Dermis blood vessel endothelial cell (primary cell): ENCODE results near the gene MRPS23. TPM values are rescaled to one million over a fixed set of nuclear protein-coding genes. Genes with fewer than 3 reads are reported as not detected.
"Not testable (repeated sequence)": the region's sequence is repeated elsewhere in the genome, so short reads cannot be mapped to it uniquely, and the experiment has no call there.

ENCODE experiments used
- DNase-seq: peaks from one replicate; pipeline ENCODE4 v3.0.0; 2010
- total RNA-seq: library from RNA; depleted of rRNA; stranded (reverse); fragments of >200 nt; gene quantifications from 2 replicates; pipeline ENCODE4 v1.2.3, GENCODE V29; 2014

MRPS23 gene
- total RNA-seq, 1 donor from 2014 or later, result 25.9 TPM

DNA sequence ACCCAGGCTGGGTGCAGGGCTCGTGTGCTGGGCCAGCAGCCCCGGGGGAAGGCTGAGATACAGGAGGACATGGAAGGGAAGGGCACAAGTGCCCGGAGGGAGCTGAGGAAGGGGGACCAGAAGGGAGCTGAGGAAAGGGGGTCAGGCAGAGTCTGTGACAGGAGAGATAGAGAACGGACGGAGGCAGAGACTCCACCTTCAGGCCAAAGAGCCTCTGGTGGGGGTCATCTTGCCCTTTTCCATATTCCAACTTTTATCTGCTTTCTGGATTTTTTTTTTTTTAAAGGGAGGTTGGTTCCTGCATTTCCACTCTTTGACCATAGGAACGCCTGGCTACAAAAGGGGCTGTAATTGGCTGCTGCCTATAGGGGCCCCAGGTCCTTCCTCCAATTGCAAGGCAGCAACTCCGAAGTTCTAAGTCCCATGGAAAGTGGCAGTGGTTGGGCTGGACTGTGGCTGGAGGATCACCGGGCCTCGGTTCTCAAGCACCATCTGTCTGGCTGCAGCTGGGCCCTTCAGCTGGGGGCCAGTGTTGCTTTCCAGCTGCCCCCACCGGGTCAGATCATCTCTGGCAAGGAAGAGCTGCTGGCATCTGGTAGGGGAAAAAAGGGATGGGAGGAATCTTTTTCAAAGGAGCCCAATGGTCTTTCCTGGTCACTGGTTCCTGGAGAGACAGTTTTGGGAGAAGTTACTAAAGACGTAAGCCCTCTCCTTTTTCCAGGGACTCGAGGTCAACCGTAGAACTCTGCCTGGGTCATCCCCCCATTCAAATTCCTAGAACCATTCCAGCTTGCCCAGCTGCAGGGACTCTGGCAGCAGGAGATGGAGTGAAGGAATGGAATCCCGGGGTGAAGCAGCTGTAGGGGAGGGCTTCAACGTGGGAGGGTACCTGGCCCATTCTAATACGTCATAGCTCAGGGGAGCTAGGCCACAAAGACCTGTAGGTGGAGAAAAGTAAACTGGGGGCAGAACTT, 13.1 kb upstream of the MRPS23 start:
- DNase-seq, result no peak

DNA sequence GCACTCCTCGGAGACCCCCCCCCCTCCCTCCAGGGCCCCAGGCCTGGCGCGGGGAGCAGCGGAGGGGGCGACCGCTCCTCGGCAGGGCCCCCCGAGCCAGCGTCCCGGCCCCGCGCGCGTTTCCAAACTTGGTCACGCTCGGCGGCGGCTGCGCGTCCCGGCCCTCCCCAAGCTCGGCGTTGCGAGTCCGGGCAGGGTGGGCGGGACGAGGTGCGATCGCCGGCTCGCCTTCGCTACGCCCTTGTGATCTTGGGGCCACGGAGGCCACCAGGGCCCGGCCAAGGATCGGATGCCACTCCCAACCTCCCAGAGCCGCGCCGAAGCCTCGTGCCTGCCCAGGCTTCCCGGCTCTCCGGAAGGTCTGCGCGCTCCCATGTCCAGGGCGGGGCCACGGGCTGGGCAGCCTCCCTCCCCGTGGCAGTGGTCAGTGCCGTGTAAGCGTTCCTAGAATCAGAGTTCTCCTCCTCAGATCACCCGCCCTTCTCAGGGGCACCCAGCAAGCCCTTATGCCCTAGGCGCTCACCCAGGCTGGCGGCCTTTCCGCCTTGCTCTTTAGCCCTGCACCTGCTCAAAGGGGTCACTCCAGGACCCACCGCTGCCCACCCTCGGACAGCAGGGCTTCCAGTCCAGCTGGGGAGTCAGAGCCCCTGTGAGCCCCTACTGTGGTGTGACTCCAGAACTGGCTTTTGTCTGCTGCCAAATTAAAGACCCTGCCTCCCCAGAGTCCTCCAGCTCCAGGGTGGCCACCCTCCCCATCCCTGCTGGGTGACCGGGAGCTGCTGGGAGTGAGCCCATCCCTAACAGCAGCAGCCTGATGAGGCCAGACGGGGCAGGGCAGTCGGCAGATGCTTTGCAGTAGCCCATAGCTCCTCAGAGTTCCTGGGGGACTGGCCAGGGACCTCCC, 12.2 kb upstream of the MRPS23 start:
- DNase-seq, result peak; percentile 59

DNA sequence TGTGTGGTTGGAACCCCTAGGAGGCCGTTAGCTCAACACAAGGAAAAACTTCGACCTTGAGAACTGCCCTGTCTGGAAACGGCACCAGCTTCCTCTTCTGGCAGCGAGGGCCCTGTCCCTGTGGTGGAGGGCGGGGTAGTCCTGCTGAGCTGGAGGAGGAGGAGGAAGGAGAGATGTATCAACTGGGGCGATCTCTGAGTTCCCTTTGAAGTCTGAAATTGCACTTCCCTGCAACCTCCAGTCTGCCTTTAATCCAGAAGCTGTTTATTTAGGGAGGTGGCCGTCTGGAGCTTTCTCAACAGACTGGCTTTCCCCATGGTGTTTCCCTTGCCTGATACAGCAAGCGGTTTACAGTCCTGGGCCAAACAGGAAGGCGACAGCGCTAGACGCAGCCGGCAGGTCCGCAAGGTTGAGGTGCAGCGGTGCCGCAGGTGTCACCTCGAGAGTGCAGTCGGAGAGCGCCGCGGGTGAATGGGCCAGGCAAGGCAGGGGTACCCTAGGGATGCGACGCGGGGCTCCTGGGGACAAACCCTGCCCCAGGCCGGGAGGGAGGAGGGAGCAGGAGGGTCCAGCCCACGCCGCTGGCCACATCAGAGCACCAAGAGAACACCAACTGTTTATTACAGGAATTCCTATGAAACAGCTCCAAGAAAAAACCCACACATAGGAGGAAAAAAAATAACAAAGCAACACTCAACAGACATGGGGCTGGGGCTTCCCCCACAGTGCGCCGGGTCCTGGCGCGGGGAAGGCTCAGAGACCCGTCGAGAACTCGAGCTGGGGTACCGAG, 11.4 kb upstream of the MRPS23 start:
- DNase-seq, result peak; percentile 43

DNA sequence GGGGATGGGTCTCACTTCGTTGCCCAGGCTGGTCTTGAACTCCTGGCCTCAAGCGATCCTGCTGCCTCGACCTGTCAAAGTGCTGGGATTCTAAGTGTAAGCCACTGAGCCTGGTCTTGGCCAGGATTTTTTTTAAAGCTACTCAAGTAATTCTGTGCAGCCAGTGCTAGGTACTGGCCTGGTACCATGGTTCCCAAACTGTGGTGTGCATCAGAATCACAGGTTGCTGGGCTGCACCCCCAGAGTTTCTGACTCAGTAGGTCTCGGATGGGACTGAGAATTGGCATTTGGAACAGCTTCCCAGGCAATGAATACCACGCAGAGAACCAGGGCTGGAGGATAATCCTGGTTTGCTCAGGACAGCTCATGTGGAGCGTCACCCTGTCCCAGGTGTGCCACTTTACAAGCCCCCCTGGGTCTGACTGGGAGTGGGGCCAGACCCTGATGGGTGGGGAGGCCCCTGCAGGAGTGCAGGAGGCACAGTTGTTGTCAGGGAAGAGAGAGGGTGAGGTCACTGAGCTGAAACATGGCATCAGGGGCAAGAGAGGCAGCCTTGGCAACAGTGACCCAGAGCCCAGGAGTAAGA, 10.7 kb upstream of the MRPS23 start:
- DNase-seq, result no peak

DNA sequence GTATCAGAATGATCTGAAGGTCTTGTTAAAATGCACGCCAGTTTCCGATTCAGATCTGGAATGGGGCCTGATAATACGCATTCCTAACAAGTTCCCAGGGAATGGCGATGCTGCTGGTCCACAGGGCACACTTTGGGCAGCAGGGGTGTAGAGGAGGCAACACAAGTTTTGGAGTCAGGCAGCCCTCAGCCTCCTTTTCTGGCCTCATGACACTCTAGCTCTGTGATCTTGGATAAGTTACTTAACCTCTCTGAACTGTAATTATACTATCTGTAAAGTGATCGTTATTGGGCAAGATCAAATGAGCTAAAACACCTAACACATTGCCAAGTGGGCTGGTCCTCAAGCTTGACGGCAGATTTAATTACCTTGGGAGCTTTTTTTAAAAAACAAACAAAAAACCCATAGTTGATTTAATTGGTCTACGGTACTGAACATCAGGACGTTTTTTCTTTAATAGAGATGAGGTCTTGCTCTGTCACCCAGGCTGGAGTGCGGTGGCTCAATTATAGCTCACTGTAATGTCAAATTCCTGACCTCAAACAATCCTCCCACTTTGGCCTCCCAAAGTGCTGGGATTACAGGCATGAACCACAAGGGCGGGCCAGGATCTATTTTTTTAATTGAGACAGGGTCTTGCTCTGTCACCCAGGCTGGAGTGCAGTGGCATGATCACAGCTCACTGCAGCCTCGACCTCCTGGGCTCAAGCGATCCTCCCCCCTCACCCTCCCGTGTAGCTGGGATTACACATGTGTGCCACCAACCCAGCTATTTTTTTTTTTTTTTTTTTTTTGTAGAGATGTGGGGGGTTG, 10.0 kb upstream of the MRPS23 start:
- no peak for DNase-seq

DNA sequence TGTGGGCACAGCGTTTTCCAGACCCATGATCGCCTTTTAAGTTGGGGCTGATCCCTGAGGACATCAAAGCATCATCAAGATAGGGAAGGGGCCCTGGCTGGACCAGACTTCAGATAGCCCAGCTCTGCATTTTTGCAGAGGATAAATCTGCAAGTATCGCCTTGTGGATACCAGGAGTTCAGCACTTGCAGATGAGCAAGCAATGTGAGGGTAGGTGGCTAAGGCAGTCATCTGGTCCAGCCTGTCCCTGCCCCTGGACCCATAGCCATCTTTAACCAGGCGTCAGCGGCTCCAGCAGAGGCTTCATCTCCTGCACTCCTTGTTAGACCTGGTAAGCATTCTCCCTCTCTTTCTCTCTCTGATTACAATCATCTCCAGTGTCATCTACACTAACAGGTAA, 9.0 kb upstream of the MRPS23 start:
- no peak for DNase-seq

DNA sequence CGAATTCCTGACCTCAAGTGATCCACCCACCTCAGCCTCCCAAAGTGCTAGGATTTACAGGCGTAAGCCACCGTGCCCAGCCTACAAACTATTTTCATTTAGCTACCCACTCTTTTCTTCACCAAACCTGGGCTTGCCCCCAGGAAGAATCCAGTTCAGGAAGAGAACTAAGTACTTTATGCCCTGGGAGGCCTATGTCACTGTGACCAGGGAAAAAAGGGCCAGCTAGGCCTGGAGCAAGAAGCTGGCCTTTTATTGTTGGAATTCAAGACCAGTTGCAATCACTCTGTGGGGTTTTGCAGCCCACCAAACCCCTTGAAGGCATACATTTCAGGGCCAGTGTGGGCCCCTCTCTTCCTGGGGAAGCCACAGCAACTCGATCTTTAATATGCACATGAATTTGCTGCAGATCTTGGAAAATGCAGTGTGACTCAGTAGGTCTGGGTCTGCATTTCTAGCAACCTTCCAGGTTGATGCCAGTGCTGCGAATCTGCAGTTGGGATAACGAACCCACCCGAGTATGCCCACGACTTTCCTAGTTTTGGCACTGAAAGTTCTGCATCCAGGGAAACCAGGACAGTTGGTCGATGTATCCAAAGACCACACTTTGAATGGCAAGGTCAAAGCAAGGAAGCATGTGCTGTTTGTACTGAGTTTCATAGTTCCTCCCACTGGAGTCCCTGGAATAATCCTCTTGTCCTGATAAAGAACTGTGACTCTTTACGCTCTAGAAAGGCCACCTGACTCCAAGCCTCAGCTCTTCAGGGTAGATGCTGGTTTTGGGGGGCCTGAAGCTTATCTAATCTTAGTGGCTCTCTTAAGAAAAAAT, 7.2 kb upstream of the MRPS23 start:
- DNase-seq, result no peak

DNA sequence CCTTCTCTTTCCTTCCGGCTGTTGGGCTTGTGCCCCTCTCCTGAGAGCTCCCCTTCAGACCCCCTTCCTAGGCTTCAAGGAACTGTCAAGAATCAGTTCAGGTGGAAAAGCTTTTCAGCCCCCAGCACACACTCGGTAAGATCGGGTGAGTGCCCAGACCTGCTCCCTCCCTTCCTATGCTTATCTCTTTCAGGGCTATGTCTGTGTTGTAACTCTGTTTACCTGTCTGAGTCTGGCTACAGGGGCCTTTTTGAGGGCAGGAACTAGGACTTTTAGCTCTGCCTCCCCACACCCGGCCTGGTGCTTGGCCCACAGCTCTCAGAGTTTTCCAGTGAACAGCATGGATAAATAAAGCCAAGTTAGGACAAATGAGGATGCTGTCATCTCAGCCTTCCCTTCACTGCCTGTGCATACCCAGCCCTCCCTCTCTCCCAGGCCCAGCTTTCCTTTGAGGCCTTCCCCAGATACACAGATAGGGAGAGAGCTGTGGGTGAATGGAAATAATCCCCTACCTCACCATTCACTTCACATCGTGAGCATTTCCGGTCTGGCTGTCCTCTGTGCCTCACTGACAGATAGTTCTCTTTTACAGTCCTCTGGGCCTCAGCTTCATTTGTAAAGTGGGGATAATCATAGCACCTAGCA, 5.7 kb upstream of the MRPS23 start:
- DNase-seq, result no peak

DNA sequence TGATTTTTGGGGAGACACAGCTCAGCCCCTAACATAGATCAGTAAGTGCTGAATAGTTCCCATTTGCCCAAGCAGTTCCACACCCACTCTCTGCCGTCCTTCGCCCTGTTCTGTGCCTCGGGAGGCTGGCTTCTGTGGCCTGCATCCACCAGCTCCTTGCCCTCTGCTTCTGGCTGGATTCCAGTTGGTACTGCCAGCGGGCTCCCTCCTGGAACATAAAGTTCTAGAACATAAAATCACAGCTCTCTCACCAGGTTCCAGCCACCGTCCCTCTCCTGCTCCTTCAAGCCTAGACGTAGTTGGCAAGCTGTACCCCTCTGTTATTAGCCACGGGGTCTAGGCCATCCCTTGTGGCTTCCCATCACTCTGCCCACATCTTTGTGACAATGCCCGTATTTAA, 3.9 kb upstream of the MRPS23 start:
- DNase-seq, result no peak

DNA sequence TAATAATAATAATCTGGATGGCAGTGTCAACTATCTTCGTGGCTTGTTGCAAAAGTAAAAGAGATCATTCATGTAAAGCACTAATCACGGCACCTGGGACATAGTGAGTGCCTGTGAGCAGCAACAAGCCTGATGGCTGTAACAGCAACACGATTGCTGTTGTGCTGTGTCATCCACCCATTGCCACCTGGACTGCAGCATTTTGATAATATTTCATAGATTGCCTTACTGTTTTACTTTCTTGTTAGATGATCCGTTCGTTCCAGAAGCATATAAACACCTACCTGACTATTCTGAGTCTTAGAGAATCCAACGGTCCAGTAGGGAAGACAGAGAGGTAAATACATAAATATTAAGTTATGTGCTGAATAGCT, 3.1 kb upstream of the MRPS23 start:
- no peak for DNase-seq

DNA sequence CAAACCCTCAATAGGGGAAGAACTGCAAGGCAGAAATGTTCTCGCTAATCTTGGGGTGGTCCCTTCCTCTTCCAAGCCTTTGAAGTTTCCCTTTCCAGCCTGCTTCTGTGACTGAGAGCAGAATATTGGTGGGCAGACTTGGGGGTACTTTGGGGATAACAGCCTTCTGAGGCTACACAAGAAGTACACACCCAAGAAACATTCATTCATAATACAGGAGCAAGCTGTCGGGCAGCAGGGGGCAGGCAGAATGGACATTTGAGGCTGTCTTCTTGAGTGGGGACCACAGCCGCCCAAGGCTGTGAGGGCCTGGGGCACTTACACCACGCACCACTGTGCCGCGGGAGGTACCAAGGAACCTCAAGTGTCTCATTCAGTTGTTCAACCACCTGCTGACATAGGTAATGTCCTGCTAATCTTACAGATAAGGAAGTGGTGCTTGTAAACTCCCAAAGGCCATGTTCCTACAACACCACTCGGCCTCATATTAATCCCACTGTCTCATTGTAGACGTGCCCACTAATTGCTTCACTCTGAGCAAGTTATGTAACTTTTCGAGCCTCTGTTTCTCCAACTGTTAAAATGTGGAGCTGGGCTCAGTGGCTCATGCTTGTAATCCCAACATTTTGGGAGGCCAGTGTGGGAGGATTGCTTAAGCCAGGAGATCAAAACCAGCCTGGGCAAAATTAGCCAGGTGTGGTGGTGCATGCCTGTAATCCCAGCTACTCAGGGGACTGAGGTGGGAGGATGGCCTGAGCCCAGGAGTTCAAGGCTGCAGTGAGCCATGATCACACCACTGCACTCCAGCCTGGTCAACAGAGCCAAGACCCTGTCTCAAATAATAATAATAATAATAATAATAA, 2.5 kb upstream of the MRPS23 start:
- no peak for DNase-seq

DNA sequence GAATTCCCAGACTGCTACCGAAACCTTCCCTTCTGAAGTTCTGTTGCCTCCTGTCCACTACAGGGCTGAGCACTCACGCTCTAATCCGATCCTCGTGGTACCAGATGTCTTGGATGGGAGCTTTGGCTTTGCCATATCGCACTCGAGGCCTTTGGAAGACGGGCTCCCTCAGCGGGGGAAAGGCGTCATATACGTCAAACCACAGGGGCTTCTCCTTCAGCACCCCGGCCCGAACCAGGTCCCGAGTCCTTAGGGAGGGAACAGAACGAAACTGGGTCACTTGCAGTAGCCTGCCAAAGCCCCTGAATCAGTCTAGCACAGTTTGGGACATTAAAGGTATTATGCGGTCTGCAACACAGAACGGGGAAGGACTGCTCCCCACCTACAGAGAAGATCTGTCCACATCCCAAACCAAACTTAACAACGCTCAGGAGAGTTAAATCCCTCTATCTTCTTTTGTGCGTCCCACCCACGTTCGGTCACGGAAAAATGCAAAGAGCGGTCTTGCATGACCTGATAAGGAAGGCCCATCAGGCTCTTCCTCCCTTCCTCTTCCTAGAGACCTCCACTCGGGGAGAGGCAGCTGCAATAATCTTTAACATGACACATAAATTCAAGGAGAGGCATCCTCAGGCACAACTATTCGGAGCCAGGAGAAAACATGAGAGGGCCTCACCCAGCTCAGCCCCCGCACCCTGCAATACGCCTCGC, 526 bp downstream of the MRPS23 start:
- DNase-seq, result no peak

DNA sequence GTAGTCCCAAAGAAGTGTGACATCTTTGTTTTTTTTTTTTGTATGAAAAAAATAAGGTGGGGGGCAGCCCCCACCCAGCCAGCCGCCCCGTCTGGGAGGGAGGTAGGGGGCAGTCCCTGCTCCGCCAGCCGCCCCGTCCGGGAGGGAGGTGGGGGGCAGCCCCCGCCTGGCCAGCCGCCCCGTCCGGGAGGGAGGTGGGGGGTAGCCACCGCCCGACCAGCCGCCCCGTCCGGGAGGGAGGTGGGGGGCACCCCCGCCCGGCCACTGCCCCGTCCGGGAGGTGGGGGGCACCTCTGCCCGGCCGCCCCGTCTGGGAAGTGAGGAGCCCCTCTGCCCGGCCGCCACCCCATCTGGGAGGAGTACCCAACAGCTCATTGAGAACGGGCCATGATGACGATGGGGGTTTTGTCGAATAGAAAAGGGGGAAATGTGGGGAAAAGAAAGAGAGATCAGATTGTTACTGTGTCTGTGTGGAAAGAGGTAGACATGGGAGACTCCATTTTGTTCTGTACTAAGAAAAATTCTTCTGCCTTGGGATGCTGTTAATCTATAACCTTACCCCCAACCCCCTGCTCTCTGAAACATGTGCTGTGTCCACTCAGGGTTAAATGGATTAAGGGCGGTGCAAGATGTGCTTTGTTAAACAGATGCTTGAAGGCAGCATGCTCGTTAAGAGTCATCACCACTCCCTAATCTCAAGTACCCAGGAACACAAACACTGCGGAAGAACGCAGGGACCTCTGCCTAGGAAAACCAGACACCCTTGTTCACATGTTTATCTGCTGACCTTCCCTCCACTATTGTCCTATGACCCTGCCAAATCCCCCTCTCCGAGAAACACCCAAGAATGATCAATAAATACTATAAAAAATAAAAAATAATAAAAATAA, 3.5 kb downstream of the MRPS23 start:
- DNase-seq, result not testable (repeated sequence)

DNA sequence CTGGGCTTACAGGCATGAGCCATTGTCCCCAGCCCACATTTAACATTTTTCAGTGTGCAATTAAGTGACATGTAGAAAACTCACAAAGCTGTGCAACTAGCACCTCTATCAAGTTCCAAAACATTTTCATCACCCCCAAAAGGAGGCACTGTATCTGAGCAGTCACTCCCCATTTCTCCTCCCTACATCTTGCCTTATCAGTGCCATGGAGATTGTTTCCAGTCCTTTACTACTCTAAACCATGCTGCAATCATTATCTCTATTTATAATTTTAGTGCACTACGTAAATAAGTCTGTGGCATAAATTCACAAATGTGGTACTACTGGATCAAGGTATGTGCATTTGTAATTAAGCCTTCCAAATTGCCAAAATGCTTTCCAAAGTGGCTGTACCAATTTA, 7.6 kb downstream of the MRPS23 start:
- DNase-seq, result no peak

DNA sequence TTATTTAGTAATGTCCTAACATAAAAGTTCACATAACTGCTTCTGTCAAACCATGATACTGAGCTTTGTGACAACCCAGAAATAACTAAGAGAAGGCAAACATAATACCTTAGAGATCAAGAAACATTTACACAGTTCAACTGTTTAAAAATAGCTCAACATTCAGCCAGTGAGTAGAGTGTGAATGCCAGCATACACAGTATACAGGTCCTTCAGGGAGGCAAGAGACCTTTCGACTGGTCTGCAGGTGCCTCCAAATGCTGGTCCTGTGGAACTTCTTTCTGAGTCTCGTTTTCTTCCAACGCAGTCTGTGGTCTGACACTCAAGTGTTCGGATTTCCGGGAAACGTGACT, 10.3 kb downstream of the MRPS23 start:
- DNase-seq, result no peak

DNA sequence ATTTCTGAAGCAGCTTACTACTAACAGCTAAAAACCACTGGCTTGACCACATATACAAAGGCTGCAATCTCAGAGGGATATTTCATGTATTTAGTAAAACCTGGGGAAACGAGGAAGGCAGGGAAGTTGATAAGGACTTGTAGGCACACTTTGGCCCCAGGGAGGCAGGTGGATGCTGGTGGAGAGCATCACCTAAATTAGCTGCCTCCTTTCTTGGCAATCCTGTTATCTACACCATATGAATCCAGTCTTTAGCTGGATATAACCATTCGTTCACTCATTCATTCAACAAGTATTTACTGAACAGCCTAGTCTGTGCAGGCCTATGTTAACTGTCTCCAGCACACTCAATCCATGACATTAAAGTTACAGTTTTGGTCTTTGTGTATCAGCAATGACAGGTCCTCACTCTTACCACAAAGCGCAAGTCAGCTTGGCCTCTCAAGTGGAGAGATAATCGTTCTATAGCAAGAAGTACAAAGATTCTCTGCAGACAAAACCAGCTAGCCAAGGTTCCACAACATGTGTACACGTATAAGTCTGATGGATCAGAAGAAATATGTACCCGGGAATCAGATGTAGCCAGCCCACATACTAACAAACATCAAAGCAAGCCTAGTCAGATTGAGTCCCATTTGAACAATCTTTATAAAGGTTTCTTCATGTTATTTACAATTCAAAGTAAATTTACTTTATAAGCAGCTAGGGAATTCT, 10.8 kb downstream of the MRPS23 start:
- DNase-seq, result no peak

DNA sequence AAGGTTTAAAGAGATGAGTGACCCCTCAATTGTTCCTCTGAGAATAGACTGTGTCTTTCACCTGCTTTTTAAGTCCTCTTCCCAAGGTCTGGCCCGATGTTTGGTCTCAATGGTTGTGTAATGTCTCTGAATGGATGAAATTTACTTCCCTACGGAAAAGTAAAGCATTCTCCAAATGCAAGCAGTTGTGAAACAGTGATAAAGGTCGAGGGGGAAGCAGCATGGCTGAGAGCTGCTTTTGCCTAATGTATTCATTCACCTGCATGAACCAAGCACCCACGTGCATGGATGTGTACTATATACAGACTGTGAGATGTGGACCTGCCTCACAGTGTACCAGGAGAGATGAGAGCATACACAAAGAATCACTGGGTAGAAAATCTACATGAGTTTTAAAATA, 11.4 kb downstream of the MRPS23 start:
- no peak for DNase-seq
